AG09319 (cell line): ENCODE results near the gene CCDC197.

Experiments
- DNase-seq: peaks from one replicate; pipeline ENCODE4 v3.0.0-alpha.2; 2010; ENCODE audit warnings: low read depth; ENCODE audit errors: extremely low read depth
- CTCF ChIP-seq: IDR thresholded peaks from 2 replicates; pipeline ENCODE4 v1.5.1; 2011; ENCODE audit warnings: low read depth, mild to moderate bottlenecking, inconsistent platforms, low read length, moderate library complexity

The CCDC197 gene

GRCh38 chr14:94014382-94014781 lies 17.3 kb downstream of the CCDC197 start:
- TF ChIP-seq CTCF = no peak
- DNase-seq = no peak

DNA sequence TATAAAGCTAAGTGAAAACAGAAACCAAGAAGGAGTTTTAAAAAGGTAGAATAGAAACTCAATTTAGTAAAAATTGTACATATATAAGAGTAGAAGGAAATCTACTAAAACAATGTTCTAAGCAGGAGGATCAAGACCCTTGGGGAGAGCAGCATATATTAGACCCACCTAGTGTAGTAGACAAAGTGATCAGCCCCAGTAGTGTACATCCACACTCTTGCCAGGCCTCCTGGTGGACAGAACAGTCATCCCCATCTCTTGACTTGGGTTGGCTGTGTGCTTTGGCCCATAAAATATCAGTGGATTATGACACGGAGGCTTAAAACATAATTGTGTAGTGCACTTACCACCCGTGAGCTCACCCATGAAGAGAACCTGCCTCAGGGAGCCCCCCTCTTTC lies 18.1 kb downstream of the CCDC197 start:
- no peak for TF ChIP-seq CTCF
- no peak for DNase-seq

DNA sequence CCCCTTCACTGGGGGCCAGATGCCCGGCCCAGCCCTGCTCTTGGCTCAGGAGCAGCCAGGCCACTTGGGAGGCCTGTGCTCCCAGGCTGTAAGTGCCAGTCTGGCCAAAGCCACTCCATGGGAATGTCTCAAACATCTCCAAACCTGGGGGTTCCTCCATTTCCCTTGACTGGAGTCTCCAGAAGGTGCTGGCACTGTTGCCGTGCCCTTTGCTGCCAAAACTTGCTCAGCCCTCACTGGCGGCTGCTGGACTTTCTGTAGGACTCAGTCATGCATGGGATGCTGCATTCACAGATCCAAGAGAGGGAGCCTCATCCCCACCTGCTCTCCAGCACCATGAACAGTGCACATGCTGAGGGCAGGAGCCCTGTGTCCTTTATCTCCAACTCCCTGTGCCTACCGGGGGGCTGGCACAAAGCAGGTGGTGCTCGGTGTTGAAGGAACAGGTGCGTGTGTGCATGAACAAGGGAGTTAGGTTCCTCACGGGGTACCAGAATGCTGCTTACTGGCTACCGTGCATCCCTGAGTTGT lies 19.4 kb downstream of the CCDC197 start:
- DNase-seq = no peak
- no peak for TF ChIP-seq CTCF

GRCh38 chr14:94018308-94018707 lies 21.2 kb downstream of the CCDC197 start:
- no peak for TF ChIP-seq CTCF
- DNase-seq = no peak

- no peak for DNase-seq
- TF ChIP-seq CTCF = no peak
These were observed 22.2 kb downstream of the CCDC197 start for GRCh38 chr14:94019329-94019728.

- no peak for TF ChIP-seq CTCF
- DNase-seq = no peak
These were observed 23.2 kb downstream of the CCDC197 start for GRCh38 chr14:94020267-94020666.

GRCh38 chr14:94021001-94021400 lies 23.9 kb downstream of the CCDC197 start:
- DNase-seq = no peak
- TF ChIP-seq CTCF = no peak
